ENCODE measurements around the gene GPR132. TPM values are rescaled to one million over a fixed set of nuclear protein-coding genes. Genes with fewer than 3 reads are reported as not detected.

The GPR132 gene
- total RNA-seq, 3 donors from 2014 or later, result 1.3 to 2.9 (median 1.8) TPM

- H3K27ac ChIP-seq, result no peak overlapping the region
- H3K9me3 ChIP-seq, result no peaks in the 10 kb centered on the region
- H3K27me3 ChIP-seq, result peaks cover 0 to 45% of the 10 kb centered on the region in 2 donors
- TF ChIP-seq POLR2AphosphoS5 (IDR thresholded peaks at IDR 0.05) (no peak), POLR2A (IDR thresholded peaks at IDR 0.05) (no peak)
- TF ChIP-seq, protein P1, sequence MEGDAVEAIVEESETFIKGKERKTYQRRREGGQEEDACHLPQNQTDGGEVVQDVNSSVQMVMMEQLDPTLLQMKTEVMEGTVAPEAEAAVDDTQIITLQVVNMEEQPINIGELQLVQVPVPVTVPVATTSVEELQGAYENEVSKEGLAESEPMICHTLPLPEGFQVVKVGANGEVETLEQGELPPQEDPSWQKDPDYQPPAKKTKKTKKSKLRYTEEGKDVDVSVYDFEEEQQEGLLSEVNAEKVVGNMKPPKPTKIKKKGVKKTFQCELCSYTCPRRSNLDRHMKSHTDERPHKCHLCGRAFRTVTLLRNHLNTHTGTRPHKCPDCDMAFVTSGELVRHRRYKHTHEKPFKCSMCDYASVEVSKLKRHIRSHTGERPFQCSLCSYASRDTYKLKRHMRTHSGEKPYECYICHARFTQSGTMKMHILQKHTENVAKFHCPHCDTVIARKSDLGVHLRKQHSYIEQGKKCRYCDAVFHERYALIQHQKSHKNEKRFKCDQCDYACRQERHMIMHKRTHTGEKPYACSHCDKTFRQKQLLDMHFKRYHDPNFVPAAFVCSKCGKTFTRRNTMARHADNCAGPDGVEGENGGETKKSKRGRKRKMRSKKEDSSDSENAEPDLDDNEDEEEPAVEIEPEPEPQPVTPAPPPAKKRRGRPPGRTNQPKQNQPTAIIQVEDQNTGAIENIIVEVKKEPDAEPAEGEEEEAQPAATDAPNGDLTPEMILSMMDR (IDR thresholded peaks at IDR 0.05), result no peak
- peak overlapping the region; percentile 2 to 43 (median 13) for H3K4me3 ChIP-seq
- H3K4me1 ChIP-seq, result no peaks in the 10 kb centered on the region
- no peaks in the 10 kb centered on the region for H3K36me3 ChIP-seq
- intact Hi-C loops (cut with DNase I; ENCODE audit: low total_unique reads), result no loop called here
- no peak for DNase-seq (ENCODE audit: low spot score in 2 of 2)
Measured at GRCh38 chr14:105075379-105076295, 10.4 kb upstream of the GPR132 start.

DNA sequence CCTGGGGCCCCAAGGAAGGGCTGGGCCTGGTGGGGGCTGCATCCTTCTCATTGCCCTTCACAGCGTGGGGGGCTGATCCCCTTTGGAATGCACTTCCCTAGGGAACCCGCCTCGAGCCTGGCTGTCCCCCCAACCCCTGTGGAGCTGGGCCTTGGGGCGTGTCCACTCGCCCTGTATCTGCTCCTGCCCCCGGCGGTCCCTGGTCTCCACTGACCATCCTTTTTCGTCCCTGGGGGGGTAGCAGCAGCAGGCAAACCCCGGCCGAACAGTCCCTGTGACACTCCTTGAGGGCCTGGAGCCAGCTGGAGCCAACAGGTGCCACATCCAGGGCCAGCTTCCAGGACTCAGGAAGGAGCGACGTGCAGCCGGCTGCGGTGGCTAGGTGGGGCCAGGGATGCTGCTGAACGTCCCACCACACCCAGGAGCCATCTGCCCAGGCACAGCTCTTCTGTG is 9.4 kb upstream of the GPR132 start:
- DNase-seq (ENCODE audit: low spot score in 2 of 2), result peak in 1 of 2 donors; percentile 48
- intact Hi-C loops (cut with DNase I; ENCODE audit: low total_unique reads), result no loop called here
- Histone ChIP-seq H3K4me1 (no peaks in the 10 kb centered on the region), H3K27me3 (peaks cover 0 to 50% of the 10 kb centered on the region in 2 donors), H3K4me3 (no peak overlapping the region), H3K27ac (no peak overlapping the region), H3K36me3 (no peaks in the 10 kb centered on the region), H3K9me3 (no peaks in the 10 kb centered on the region)
- TF ChIP-seq, protein P1 (IDR thresholded peaks at IDR 0.05), result no peak
- no peak for TF ChIP-seq POLR2A (IDR thresholded peaks at IDR 0.05)
- TF ChIP-seq POLR2AphosphoS5 (IDR thresholded peaks at IDR 0.05), result no peak

- H3K27me3 ChIP-seq, result peaks cover 0 to 50% of the 10 kb centered on the region in 2 donors
Measured at GRCh38 chr14:105073720-105074600, 8.7 kb upstream of the GPR132 start.

GRCh38 chr14:105072892-105073719 is 7.9 kb upstream of the GPR132 start:
- intact Hi-C loops (cut with DNase I; ENCODE audit: low total_unique reads), result no loop called here
- TF ChIP-seq POLR2A (IDR thresholded peaks at IDR 0.05) (no peak), POLR2AphosphoS5 (IDR thresholded peaks at IDR 0.05) (no peak)
- TF ChIP-seq, protein P1 (IDR thresholded peaks at IDR 0.05), result no peak

More at GRCh38 chr14:105073720-105074600, 8.7 kb upstream of the GPR132 start:
- no peaks in the 10 kb centered on the region for H3K4me1 ChIP-seq
- DNase-seq (ENCODE audit: low spot score in 2 of 2), result no peak
- intact Hi-C loops (cut with DNase I; ENCODE audit: low total_unique reads), result no loop called here
- TF ChIP-seq, protein P1 (IDR thresholded peaks at IDR 0.05), result no peak
- TF ChIP-seq POLR2A (IDR thresholded peaks at IDR 0.05) (no peak), POLR2AphosphoS5 (IDR thresholded peaks at IDR 0.05) (no peak)
- no peak overlapping the region for H3K4me3 ChIP-seq
- no peaks in the 10 kb centered on the region for H3K36me3 ChIP-seq
- H3K9me3 ChIP-seq, result no peaks in the 10 kb centered on the region
- H3K27ac ChIP-seq, result no peak overlapping the region

More at GRCh38 chr14:105072892-105073719, 7.9 kb upstream of the GPR132 start:
- DNase-seq (ENCODE audit: low spot score in 2 of 2), result peak in 1 of 2 donors; percentile 50
- no peaks in the 10 kb centered on the region for H3K36me3 ChIP-seq
- H3K4me1 ChIP-seq, result no peaks in the 10 kb centered on the region
- no peak overlapping the region for H3K27ac ChIP-seq
- H3K27me3 ChIP-seq, result peaks cover 0 to 50% of the 10 kb centered on the region in 2 donors
- H3K9me3 ChIP-seq, result no peaks in the 10 kb centered on the region
- no peak overlapping the region for H3K4me3 ChIP-seq

Data from breast epithelium (tissue), 4 donors.